MM.1S (cell line): ENCODE results near the gene NT5C1A.

Source experiments
- CTCF ChIP-seq: fragments of 300-600 bp; sonication (generic); IDR thresholded peaks from 2 replicates; pipeline ENCODE4 v1.5.1; 2016; ENCODE audit warnings: antibody characterized with exemption, low read length, mixed read lengths
- EZH2 ChIP-seq: fragments of 300-600 bp; sonication (generic); optimal IDR thresholded peaks from 2 replicates; pipeline ENCODE3; 2017; ENCODE audit warnings: low read depth, mild to moderate bottlenecking, antibody characterized with exemption, low read length, mixed read lengths

GRCh38 chr1:39633422-39633821 is 38.5 kb downstream of the NT5C1A start:
- TF ChIP-seq EZH2 (no peak), CTCF (no peak)
